Activated CD8-positive, alpha-beta memory T cell treated with anti-CD3 and anti-CD28 coated beads, Interleukin-2, amount 50 U/mL, for 24 hours (primary cell): ENCODE measurements around the gene EPRS1.
"Not testable (repeated sequence)": the region's sequence is repeated elsewhere in the genome, so short reads cannot be mapped to it uniquely, and the experiment has no call there.

ENCODE experiments used
- DNase-seq: peaks from one replicate; pipeline ENCODE4 v3.0.0-alpha.2; 2020; ENCODE audit errors: extremely low read depth

EPRS1 gene

GRCh38 chr1:220046052-220046930 is at the start of gene EPRS1:
TSS of gene EPRS1 (minus strand) at chr1:220046505. CDS start at chr1:220046388, 117 bp downstream.
- peak; percentile 82 for DNase-seq

- peak; percentile 75 for DNase-seq
These were observed 48.0 kb upstream of the EPRS1 start, which contains the start of gene IARS2 for GRCh38 chr1:220094016-220094911. TSS of gene IARS2 (plus strand) at chr1:220094132. CDS start at chr1:220094217, 85 bp downstream.

- no peak for DNase-seq
These were observed 47.2 kb upstream of the EPRS1 start for GRCh38 chr1:220093361-220094015.

- no peak for DNase-seq
These were observed 46.4 kb upstream of the EPRS1 start for GRCh38 chr1:220092694-220093093.

GRCh38 chr1:220089650-220090556 is 43.6 kb upstream of the EPRS1 start, which contains the start of gene BPNT1:
TSS of gene BPNT1 (minus strand) at chr1:220089788. CDS start at chr1:220079846, 9,942 bp downstream.
- DNase-seq = peak; percentile 98

- DNase-seq = not testable (repeated sequence)
These were observed 40.0 kb upstream of the EPRS1 start for GRCh38 chr1:220086261-220086686.

GRCh38 chr1:220084460-220084859 is 38.2 kb upstream of the EPRS1 start:
- DNase-seq = no peak

- no peak for DNase-seq
These were observed 31.6 kb upstream of the EPRS1 start for GRCh38 chr1:220077887-220078286.

GRCh38 chr1:220076861-220077762 is 30.8 kb upstream of the EPRS1 start:
- no peak for DNase-seq

- no peak for DNase-seq
These were observed 21.2 kb upstream of the EPRS1 start for GRCh38 chr1:220067269-220068204.

GRCh38 chr1:220062629-220063028 is 16.3 kb upstream of the EPRS1 start:
- DNase-seq = no peak

GRCh38 chr1:220060876-220061275 is 14.6 kb upstream of the EPRS1 start:
- DNase-seq = no peak

GRCh38 chr1:220056374-220056773 is 10.1 kb upstream of the EPRS1 start:
- no peak for DNase-seq

GRCh38 chr1:220045356-220046051 is 801 bp downstream of the EPRS1 start:
- DNase-seq = no peak

GRCh38 chr1:220044678-220045355 is 1.5 kb downstream of the EPRS1 start:
- no peak for DNase-seq

GRCh38 chr1:220043646-220044045 is 2.7 kb downstream of the EPRS1 start:
- DNase-seq = no peak

- no peak for DNase-seq
These were observed 6.2 kb downstream of the EPRS1 start for GRCh38 chr1:220040028-220040596.
